NCI-H1105 (cell line): ENCODE measurements around the gene NSMCE1.

Experiments used
- DNase-seq: peaks from one replicate; lab custom pipeline; 2025; lab: John Stamatoyannopoulos, UW

NSMCE1 gene

DNA sequence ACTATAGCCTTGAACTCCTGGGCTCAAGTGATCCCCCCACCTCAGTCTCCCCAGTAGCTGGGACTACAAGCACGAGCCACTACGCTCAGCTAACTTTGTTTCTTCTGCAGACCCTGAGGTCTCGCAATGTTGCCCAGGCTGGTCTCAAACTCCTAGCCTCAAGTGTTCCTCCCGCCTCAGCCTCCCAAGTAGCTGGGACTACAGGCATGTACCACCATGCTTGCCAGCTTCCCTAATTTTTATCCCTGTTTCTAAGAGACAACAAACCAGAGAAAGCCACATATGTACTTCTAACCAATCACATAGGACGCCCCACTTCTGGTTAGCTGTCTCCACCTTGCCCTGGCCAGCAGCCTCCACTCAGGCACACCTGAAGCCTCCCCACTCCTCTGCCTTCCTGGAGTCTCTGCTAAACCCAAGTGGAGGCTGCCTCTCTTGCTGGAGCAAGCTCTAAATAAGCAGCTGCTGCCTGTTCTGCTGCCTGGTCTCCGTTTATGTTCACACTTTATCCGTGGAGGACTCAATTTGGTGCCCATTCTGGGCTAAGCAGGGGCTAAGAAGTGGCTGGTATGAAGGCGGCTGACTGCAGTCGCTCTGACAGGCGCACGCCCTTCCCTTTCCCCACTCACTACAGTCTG, 24.7 kb downstream of the NSMCE1 start:
- DNase-seq = no peak

DNA sequence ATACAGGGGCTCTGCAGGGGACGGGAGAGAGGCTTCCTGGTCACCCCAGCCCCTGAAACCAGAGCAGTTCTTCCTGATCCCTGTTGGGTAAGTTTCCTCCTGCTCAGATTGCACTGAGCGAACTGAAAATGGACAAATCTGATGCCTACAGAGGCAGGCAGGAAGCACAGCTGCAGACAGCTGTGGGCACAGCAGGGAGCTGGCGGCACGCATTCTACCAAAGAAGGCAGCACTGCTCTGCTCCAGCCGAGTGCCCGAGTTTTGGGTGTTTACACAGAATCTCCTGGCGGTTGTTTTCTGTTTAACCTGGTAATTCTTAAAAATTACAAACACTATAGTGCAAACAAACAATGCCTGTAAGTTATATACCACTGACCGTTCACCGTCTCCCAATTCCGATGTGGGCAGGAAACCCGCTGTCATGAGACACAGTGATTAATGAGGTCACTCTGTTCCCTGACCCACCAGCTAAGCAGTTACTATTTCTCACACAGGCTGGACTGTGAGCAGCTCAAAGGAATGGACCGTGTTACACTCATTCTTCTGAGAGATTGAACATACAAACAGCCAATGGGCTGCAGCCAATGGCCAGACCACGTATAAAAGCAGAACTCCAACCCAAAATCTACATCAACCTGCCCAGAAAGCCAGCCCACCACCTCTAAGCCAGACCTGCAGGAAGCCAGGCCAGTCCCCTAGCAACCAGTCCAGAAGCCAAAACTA, 25.5 kb downstream of the NSMCE1 start:
- no peak for DNase-seq

DNA sequence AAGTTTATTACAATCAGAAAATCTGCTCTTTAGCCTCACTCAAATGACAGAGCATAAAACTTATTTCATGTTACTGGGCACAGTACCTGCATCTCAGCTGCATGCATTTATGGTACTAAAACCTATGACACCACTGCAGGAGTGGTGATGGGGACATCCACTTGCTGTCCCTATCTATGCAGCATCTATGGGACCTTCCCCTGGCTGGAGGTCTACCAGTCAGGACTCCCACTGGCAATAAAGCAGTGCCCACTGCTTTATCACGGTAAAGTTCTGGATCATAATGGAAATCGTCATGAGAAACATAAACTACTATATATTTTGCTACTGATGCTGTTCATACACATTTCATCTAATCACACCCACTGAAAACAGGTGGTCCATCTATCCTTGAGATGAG, 26.2 kb downstream of the NSMCE1 start:
- no peak for DNase-seq

DNA sequence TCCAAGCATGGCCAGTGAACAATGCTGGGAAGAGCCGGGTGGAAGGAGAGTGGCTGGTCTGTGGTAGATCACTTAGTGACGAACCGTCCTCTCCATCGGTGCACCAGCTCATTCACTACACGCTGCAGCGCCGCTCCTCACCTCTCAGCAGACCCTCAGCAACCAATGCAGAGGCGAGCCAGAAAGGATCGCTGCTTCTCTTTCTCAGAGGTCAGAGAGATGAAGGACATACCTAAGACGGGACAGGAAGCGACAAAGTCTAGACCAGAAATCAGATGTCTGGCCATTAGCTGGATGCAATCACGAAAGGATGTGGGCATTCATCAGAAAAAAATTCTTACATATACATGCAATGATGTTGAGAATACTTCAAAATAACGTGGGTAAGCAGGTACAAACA, 26.9 kb downstream of the NSMCE1 start:
- no peak for DNase-seq

DNA sequence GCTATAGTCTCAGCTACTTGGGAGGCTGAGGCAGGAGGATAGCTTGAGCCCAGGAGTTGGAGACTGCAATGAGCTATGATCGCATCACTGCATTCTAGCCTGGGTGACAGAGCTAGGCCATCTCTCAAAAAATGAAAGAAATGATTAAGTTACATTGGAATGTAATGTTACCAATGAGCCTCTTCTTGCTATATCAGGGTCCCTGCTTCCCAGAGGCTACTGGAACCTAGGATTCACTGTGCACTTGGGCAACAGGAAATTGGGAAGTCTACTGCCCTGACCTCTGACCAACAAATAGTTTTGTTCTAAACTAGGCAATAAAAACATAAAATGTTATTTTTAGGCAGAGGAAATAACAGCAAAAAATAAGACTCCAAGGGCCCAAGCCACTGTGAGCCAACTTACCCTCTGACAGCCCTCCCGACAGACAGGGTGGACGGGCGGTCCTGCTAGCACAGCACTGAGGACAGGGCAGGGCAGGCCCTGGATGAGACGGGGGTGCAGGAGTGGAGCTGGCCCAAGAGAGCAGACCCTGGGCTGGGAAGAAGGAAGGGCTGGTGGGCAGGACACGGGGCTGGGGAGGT, 27.5 kb downstream of the NSMCE1 start:
- no peak for DNase-seq

DNA sequence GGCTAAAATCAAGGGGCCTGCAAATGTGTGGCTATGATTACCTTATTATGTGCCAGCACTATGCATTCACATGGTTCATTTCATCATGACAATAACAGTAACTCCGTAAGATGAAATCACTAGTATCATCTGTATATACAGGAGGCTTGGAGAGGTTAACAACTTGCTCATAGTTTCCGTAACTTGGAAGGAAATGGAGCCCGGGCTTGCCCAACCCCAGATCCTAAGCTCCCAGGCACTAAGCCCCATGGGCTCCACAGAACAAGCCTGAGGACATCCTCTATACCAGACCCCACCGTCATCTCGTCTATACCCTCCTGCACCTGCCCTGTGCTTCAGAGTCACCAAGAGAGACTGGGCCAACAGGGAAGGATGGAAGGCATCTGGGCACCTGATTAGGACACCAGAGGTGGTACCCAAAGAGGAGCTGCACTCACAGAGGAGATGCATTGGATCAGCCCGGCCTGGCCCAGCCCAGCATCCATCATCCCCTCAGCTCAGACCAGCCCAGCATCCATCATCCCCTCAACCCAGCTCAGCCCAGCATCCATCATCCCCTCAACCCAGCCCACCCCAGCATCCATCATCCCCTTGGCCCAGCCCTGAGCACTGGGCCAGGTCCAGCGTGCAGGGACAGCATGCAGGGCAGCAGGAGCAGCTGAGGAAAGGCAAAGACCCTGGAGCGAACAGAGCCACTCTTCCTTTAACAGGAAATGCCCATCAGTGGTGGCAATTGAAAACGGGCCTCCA, 28.5 kb downstream of the NSMCE1 start:
- no peak for DNase-seq

DNA sequence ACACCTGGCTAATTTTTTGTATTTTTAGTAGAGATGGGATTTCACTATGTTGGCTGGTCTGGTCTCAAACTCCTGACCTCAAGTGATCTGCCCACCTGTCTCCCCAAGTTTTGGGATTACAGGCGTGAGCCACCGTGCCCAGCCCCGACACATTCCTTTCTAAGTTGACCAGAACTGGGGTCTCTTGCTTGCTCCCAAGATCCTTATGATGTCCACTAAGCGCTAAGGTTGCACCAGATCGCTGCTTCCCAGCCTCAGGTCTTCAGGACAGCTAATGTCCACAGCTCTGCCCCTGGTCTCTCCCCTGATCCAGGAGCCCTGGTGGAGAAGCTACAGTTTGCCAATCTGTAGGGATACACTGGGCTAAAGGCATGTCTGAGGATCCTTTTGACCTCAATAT, 29.5 kb downstream of the NSMCE1 start:
- DNase-seq = no peak

DNA sequence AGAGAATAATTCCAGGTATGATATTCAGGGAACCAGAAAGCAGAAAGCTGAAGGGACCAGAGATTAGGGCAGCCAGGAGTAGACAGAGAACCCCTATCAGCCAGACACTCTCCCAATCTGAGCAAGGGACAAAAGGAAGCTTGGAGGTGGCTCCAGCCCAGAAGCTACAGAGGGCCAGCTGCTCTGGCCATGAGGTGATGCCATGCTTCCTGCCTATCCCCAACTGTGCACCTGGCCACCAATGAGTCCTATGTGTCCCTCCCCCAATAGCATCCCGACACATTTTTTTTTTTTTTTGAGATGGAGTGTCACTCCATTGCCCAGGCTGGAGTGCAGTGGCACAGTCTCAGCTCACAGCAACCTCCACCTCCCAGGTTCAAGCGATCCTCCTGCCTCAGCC, 30.0 kb downstream of the NSMCE1 start:
- no peak for DNase-seq

DNA sequence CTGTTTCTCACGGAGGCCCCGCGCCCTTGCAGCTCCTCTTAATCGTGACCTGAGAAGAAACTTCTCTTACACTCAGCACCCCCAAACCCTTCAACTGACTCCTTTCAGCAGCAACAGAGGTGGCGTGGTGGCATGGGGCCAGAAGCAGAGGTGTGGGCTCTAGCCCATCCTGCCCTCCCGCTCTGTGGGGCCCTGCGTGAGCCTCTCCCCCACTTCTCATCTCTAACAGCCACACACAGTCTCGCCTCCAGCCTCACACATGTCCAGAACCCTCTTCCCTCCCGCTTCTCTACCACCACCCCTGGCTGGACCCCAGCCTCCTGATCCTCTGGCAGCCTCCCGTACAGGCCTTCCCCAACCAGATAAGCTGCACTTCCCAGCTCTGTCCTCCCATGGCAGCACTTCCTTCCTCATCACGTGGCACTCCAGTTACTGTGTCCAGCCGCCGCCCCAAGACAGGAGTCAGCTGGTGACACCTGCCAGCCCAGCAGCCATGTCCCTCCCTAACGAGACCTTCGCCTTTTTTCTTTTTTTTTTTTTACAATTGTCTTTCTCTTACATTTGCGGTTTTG, 30.5 kb downstream of the NSMCE1 start:
- no peak for DNase-seq

DNA sequence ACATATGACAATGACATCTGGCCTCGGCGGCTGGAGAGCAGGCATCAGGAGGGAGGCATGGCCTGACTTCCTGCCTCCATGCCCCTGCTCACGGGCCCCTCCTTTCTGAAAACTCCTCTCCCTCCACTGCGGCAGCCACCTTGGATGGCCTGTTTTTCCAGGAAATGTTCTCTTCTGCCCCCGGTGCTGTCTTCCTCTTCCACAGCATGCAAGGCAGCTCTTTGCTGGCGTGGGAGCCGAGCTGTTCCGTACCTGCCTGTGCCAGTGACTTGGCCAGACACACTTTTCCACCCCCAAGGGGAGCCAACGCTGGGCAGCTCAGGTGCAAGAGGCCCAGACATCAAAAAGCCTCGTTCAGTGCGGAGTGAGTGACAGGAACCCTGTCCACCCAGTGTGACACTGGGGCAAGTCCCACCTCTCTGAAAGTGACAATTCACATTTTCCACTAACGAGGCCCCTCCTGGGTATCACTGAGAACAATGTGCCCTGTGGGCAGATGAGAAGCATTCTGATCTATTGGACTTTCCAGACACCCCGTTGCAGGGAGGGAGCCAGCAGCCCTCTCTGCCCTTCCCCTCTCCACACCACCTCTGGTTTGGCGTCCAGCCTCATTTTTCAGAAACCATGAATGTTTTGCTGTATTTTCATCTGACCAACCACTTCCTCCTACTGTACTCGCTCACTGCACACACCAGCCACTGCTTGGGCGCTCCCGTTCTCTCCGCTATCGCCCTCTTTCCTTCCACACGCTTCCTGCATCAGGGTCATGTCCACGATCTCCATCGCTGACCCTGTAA, 31.2 kb downstream of the NSMCE1 start:
- no peak for DNase-seq

DNA sequence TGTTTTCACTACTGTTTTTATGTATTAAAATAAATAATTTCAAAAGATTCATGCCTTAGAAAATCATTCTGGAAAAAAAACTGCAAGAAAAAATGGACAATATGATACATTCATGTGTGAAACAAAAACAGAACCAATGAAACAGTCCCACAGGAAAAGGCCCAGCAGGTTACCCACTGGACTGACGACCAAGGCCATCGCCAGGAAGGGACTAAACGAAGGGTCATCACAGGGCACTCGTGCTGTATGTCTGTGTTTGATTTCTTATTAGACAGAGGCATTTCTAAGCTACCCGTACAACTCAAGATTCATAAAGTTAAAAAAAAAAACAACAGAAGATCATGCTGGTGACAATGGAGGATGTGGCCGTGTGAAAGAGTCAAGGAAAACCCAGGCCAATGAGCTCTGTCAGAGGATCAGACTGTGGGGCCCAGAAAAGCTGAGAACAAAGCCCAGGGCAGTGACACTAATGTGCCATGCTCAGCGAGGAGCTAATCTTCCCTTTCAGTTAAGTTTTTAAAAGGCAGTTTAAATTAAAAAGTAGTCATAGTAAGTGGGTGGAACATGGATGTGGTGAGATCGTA, 31.8 kb downstream of the NSMCE1 start:
- no peak for DNase-seq

DNA sequence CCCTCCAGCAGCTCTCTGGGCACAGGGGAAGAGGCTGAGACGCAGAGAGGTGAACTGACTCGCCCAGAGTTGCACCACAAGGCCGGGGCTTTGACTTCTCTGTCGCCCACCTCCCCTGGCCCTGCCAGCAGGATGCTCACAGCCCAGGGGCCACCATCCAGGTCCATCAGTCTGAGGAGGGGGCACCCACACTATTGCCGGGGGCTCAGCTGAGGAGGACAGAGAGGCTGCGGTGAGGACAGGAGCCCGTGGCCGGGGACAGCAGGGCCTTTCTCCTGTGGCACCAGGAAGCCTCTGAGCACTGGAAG, 32.7 kb downstream of the NSMCE1 start:
- no peak for DNase-seq

DNA sequence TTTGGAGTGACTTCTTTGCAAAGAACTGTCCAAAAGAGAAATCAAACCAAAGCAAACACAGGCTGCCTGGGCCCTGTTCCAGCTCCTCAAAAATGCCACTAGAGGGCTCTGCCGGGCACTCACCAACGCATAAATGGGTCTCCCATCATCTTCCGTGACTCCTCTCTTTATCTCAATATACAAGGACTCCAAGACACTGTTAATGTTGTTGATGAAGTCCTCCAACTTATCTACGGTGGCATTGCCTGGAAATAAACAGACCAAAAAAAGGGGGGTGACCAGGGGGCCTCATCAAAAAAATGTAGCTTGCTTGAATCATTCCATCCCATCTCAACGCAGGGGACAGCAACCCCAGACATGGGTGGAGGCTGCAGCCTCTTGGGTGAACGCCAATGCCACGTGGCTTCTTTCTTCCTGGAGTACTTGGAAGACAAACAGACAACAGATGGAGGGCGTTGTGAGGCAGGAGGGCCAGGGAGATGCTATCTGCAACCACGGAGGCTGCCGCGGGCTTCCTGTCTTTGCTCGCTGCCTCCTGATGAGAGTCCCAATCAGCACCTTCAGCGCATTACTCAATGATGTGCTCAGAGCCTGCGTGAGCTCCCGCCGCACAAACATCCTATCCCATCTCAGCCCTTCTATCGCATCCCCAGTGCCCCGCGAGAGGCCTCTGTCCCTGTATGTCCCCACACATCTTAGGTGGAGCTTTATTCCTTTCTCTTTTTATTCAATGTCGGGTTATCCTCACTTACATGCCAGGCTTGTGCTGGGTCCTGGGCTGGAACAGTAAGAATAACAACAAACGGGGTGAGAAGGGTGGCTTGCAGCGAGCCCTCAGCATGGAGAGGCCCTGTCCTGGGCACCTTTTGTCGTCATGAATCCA, 33.3 kb downstream of the NSMCE1 start:
- peak; percentile 73 for DNase-seq

DNA sequence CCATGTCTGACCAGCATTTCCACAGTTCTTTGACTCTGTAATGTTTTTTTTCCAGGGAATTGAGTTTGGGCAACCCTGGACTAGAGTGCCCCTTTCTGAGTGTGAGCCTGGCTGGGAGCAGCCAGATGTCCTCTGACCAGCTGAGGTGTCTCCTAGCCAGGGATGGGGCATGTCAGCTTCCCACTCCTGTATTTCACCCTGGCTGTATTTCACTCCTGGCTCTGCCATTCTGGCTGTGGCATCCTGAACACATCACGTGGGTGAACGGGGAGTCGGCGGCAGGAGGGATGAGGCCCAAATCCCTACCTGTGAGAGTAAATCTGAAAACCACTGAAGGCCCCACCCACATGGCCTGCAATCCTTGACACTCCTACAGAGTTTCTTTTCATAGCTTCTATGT, 34.0 kb downstream of the NSMCE1 start:
- no peak for DNase-seq

DNA sequence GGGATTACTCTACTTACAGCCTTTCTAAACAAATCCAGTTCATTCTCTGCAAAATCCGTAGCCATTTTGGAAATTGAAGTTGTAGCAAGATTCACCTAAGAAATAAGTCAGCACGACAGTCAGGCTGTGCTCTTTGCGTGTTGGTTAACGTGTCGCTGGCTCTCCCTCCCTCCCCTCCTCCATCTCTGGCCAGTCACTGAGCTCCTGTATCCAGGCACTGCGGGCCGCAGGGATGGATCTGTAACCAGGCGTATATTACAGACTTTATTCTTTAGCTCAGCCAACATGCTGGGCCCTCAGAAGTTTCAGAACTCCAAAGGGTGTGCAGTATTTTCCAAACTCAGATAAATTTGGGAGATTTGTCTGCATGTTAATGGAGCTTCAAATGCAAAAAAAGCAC, 34.4 kb downstream of the NSMCE1 start:
- DNase-seq = no peak

DNA sequence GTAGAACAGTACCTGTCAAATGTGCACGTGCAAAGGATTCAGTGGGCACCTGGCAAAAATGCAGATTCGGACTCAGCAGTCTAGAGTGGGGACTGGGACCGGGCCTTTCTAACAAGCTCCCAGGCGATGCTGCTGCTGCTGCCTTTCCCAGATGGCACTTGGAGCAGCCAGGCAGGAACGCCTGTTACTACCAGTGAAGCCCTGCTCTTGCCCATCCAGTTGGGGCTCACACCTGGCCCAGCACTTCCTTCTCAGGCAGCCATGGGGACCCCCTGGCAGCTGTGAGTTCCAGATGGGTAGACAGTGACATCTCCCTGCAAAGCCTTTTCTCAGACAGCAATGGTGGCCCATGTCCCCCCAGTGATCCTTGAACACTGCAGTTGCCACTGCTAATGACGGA, 34.8 kb downstream of the NSMCE1 start:
- DNase-seq = no peak

DNA sequence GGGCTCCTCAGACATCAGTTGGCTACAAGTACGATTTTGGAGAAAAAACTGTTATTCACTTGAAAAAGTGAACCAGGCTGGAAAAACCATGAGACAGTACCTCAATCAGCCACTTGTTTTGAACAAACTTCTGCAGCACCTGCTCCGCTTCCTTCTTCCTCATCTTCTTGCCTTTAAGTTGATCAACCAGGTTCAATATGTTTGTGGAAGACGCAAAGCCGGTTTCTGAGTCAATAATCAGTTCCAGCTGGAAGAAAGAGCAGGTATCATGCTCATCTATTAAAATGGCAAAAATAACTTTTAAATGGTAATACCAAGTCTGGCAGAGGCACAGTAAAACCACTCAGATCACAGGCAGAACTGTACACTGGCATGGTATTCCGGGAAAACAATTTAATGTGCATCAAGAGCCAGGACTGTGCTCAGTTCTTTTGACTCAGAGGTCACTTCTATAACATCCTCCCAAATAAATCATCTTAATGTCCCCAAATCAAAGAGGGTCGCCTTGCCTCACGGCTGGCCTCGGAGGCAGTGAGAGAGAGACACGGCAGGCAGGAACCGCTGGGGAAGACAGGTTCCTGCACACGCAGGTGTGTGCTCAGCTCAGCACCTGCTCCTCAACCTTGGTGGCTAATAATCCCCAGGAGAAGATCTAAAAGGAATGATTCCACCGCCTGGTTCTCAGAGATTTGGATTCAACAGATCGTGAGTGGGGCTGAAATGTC, 35.5 kb downstream of the NSMCE1 start:
- no peak for DNase-seq

DNA sequence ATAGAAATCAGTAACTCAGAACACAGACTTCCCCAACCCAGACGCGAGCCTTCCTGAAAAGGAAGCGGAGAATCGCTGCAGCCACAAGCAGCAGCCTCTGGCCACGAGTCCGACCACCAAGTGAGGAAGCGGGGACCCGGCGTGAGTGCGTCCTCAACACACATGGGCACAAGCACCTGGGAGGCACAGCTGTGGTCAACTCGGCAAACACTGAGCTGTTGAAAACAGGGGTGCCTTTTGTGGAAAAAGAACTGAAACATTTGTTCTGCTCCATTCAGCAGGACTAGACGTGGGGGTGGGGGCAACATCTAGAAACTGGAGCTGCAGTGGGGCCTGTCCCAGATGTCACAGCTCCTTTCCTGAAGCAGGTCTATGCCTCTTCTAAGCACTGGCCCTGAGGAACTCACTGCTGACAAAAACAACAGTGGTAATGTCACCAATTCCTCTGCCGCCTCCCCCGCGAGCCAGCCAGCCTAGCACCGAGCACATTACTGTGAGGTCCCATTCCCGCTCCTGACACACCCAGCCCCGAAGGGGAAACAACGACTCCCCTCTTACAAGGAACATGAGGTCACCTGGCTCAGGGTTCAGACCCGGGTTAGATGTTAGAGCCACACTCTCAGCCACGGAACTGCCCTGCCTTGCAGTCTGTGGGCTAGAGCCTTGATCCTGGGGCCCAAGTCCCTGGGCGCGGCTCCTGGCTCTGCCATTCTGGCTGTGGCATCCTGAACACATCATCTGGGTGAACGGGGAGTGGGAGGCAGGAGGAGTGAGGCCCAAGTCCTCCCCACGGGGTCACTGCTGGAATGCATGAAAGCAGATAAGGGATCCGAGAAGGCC, 36.3 kb downstream of the NSMCE1 start:
- no peak for DNase-seq

DNA sequence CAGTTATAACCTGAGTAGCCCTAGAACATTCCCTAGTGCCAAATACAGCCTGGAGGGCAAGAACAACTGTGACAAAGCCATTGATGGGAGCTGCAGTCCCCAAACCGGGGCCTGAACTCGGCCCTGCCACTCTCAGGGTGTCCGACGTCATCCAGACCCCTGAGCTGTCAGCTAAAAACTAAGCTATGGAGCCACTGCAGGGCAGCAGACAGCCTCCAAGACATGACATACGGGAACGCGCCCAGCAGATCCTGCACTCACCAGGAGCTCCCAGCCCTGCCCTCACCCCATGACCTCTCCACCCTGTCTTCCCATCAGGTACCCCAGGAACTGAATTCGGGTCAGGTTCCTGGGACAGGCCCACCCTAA, 36.9 kb downstream of the NSMCE1 start:
- no peak for DNase-seq
